Measurements from ENCODE around the gene MED9.

DNA sequence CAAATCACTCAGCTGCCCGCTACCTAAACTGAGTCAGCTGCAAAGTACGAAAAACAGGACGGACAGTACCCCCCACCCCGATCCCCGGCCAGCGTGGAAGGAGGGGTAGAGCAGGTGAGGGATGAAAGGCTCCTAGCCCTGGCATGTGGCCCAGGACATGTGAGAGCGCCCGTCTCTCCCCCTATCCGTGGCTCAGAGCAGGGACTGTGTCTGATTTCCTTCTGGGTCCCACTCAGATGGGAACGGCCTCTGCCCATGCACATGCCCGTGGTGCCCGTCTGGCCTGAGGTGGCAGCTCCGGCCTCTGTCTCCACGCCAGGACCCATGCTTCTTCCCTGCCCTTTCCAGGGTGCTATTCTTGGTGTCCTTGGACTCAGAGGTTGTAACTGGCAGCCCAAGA, 49.6 kb downstream of the MED9 start:
- TF ChIP-seq ZNF175 (tag by site-specific recombination; IDR thresholded peaks at IDR 0.05), result no peak
- no peak for TF ChIP-seq CTCF (tag by site-specific recombination; IDR thresholded peaks at IDR 0.05)
- TF ChIP-seq GLI4 (tag by site-specific recombination; IDR thresholded peaks at IDR 0.05), result no peak
- TF ChIP-seq ZNF157 (tag by site-specific recombination; IDR thresholded peaks at IDR 0.05), result no peak
- TF ChIP-seq, protein P1, sequence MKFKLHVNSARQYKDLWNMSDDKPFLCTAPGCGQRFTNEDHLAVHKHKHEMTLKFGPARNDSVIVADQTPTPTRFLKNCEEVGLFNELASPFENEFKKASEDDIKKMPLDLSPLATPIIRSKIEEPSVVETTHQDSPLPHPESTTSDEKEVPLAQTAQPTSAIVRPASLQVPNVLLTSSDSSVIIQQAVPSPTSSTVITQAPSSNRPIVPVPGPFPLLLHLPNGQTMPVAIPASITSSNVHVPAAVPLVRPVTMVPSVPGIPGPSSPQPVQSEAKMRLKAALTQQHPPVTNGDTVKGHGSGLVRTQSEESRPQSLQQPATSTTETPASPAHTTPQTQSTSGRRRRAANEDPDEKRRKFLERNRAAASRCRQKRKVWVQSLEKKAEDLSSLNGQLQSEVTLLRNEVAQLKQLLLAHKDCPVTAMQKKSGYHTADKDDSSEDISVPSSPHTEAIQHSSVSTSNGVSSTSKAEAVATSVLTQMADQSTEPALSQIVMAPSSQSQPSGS (tag by site-specific recombination; IDR thresholded peaks at IDR 0.05; ENCODE audit: low read depth), result no peak
- no peak for TF ChIP-seq ZNF221 (tag by site-specific recombination; IDR thresholded peaks at IDR 0.05; ENCODE audit: borderline replicate concordance)
- no peak for TF ChIP-seq ZNF510 (tag by site-specific recombination; IDR thresholded peaks at IDR 0.05; ENCODE audit: insufficient replicate concordance)
- no peak for TF ChIP-seq ZNF629 (tag by site-specific recombination; IDR thresholded peaks at IDR 0.05)
- TF ChIP-seq ZNF248 (tag by site-specific recombination; IDR thresholded peaks at IDR 0.05), result no peak
- no peak for TF ChIP-seq REST (tag by site-specific recombination; IDR thresholded peaks at IDR 0.05)
- TF ChIP-seq ZNF76 (tag by site-specific recombination; IDR thresholded peaks at IDR 0.05; ENCODE audit: borderline replicate concordance, low read depth), result no peak
- TF ChIP-seq ZNF16 (tag by site-specific recombination; IDR thresholded peaks at IDR 0.05; ENCODE audit: low read depth), result no peak
- no peak for TF ChIP-seq ZNF580 (tag by site-specific recombination; IDR thresholded peaks at IDR 0.05)
- TF ChIP-seq ZNF670 (tag by site-specific recombination; IDR thresholded peaks at IDR 0.05; ENCODE audit: low read depth), result no peak
